RWPE2 (cell line): ENCODE data around the gene IRAK1.

Experiments
- ATAC-seq: fragments of 200-7000 bp; cut with Tn5 transposase; 3 replicates; pipeline ENCODE4 v1.9.1; 2021; ENCODE audit warnings: low read depth
- DNase-seq: peaks from one replicate; pipeline ENCODE4 v3.0.0-alpha.2; 2020; ENCODE audit warnings: low spot score
- H3K27ac ChIP-seq: fragments of 450-650 bp; 2 replicates; pipeline ENCODE4 v1.5.1; 2017; ENCODE audit warnings: mild to moderate bottlenecking; ENCODE audit not compliant: poor library complexity, severe bottlenecking
- H3K27me3 ChIP-seq: fragments of 250-450 bp; sonication (Bioruptor Pico); 2 replicates; pipeline ENCODE4 v1.5.1; 2021; ENCODE audit warnings: mild to moderate bottlenecking, moderate library complexity; ENCODE audit not compliant: insufficient read depth, poor library complexity, severe bottlenecking
- H3K36me3 ChIP-seq: fragments of 250-450 bp; sonication (Bioruptor Pico); 2 replicates; pipeline ENCODE4 v1.5.1; 2020; ENCODE audit warnings: low read depth, mild to moderate bottlenecking, moderate library complexity
- H3K4me1 ChIP-seq: fragments of 250-450 bp; sonication (Bioruptor Pico); 2 replicates; pipeline ENCODE4 v1.5.1; 2021; ENCODE audit warnings: mild to moderate bottlenecking, moderate library complexity; ENCODE audit not compliant: insufficient read depth, poor library complexity, severe bottlenecking
- H3K4me3 ChIP-seq: fragments of 250-450 bp; sonication (Bioruptor Pico); 2 replicates; pipeline ENCODE4 v1.5.1; 2021; ENCODE audit warnings: mild to moderate bottlenecking, moderate library complexity; ENCODE audit not compliant: severe bottlenecking
- H3K9me3 ChIP-seq: fragments of 250-450 bp; sonication (Bioruptor Pico); 2 replicates; pipeline ENCODE4 v1.5.1; 2021; ENCODE audit warnings: mild to moderate bottlenecking, moderate library complexity; ENCODE audit not compliant: severe bottlenecking
- TF ChIP-seq, protein P1 (sequence below): fragments of 450-650 bp; IDR thresholded peaks from one replicate; pipeline ENCODE4 v1.5.1; 2017; ENCODE audit warnings: mild to moderate bottlenecking, moderate library complexity; ENCODE audit not compliant: poor library complexity, severe bottlenecking

Gene IRAK1

GRCh38 chrX:153961292-153961691 lies 58.4 kb downstream of the IRAK1 start:
- DNase-seq, result no peak
- Histone ChIP-seq H3K36me3 (peaks cover 52% of the 10 kb centered on the region), H3K4me1 (no peaks in the 10 kb centered on the region), H3K27ac (no peak overlapping the region), H3K9me3 (no peaks in the 10 kb centered on the region), H3K4me3 (no peak overlapping the region), H3K27me3 (no peaks in the 10 kb centered on the region)
- ATAC-seq, result no peak
- TF ChIP-seq, protein P1, sequence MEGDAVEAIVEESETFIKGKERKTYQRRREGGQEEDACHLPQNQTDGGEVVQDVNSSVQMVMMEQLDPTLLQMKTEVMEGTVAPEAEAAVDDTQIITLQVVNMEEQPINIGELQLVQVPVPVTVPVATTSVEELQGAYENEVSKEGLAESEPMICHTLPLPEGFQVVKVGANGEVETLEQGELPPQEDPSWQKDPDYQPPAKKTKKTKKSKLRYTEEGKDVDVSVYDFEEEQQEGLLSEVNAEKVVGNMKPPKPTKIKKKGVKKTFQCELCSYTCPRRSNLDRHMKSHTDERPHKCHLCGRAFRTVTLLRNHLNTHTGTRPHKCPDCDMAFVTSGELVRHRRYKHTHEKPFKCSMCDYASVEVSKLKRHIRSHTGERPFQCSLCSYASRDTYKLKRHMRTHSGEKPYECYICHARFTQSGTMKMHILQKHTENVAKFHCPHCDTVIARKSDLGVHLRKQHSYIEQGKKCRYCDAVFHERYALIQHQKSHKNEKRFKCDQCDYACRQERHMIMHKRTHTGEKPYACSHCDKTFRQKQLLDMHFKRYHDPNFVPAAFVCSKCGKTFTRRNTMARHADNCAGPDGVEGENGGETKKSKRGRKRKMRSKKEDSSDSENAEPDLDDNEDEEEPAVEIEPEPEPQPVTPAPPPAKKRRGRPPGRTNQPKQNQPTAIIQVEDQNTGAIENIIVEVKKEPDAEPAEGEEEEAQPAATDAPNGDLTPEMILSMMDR, result no peak

DNA sequence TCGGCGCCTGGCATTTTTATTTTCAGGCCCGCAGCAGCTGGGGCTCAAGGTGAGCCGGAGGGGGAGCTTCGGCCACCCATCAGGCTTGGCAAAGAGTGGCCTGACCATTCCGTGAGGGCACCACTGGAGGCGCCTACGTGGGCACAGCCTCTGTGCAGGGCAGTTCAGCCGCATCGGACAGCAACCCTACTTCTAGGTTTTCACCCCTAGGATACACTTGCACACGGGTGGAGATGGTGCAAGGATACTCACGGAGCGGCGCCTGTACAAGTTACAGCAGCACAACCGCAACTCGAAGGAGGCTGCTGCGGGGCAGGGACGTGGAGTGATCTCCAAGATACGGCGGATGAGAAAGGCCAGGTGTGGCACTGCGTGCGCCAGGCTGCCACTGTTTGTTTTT lies 58.9 kb downstream of the IRAK1 start:
- TF ChIP-seq, protein P1, result no peak
- DNase-seq (no peak), ATAC-seq (no peak)
- Histone ChIP-seq H3K4me1 (no peaks in the 10 kb centered on the region), H3K27ac (no peak overlapping the region), H3K4me3 (no peak overlapping the region), H3K27me3 (no peaks in the 10 kb centered on the region), H3K9me3 (no peaks in the 10 kb centered on the region), H3K36me3 (peaks cover 56% of the 10 kb centered on the region)
